GM12873 (cell line): ENCODE results near the gene DEAF1.

ENCODE experiments used
- CTCF ChIP-seq: IDR thresholded peaks from 2 replicates; pipeline ENCODE4 v1.5.1; 2012; ENCODE audit warnings: low read depth, mild to moderate bottlenecking, moderate library complexity, low read length, control low read depth; ENCODE audit not compliant: insufficient read depth; ENCODE audit errors: missing control alignments

Gene DEAF1

GRCh38 chr11:630871-631270 lies 64.2 kb downstream of the DEAF1 start:
- TF ChIP-seq CTCF = no peak

GRCh38 chr11:629237-629583 lies 65.8 kb downstream of the DEAF1 start:
- TF ChIP-seq CTCF = peak; percentile 10

GRCh38 chr11:628056-628455 lies 67.0 kb downstream of the DEAF1 start:
- TF ChIP-seq CTCF = no peak

GRCh38 chr11:627308-627576 lies 67.8 kb downstream of the DEAF1 start:
- no peak for TF ChIP-seq CTCF

GRCh38 chr11:626475-627307 lies 68.3 kb downstream of the DEAF1 start, which contains the start of gene SCT:
TSS of gene SCT (minus strand) at chr11:627181. CDS start at chr11:627143, 38 bp downstream.
- no peak for TF ChIP-seq CTCF

- TF ChIP-seq CTCF = no peak
Measured at GRCh38 chr11:625636-626268, 69.3 kb downstream of the DEAF1 start.

- TF ChIP-seq CTCF = no peak
Measured at GRCh38 chr11:624705-625635, 70.1 kb downstream of the DEAF1 start, which contains the start of gene CDHR5. TSS of gene CDHR5 (minus strand) at chr11:624955. CDS start at chr11:624902, 53 bp downstream.
